LoVo (cell line): ENCODE data around the gene TMEM121.

ENCODE experiments used
- DNase-seq: peaks from one replicate; pipeline ENCODE4 v3.0.0-alpha.2; 2016; ENCODE audit warnings: low spot score

The TMEM121 gene

GRCh38 chr14:105498430-105499255, 27.7 kb upstream of the TMEM121 start:
- DNase-seq = no peak

GRCh38 chr14:105499256-105500035, 26.9 kb upstream of the TMEM121 start:
- DNase-seq = no peak

GRCh38 chr14:105500036-105500725, 26.2 kb upstream of the TMEM121 start:
- DNase-seq = no peak

GRCh38 chr14:105500726-105501101, 25.7 kb upstream of the TMEM121 start:
- DNase-seq = no peak

GRCh38 chr14:105501504-105502291, 24.7 kb upstream of the TMEM121 start:
- no peak for DNase-seq

- no peak for DNase-seq
Observed at GRCh38 chr14:105502446-105503295, 23.7 kb upstream of the TMEM121 start.

- DNase-seq = no peak
Observed at GRCh38 chr14:105503296-105503640, 23.1 kb upstream of the TMEM121 start.

- no peak for DNase-seq
Observed at GRCh38 chr14:105503935-105504692, 22.3 kb upstream of the TMEM121 start.

GRCh38 chr14:105505101-105505500, 21.3 kb upstream of the TMEM121 start:
- DNase-seq = no peak

- no peak for DNase-seq
Observed at GRCh38 chr14:105507247-105507646, 19.1 kb upstream of the TMEM121 start.

- DNase-seq = no peak
Observed at GRCh38 chr14:105508069-105508468, 18.3 kb upstream of the TMEM121 start.

- DNase-seq = no peak
Observed at GRCh38 chr14:105508601-105509000, 17.8 kb upstream of the TMEM121 start.

GRCh38 chr14:105517096-105517495, 9.3 kb upstream of the TMEM121 start:
- no peak for DNase-seq

- DNase-seq = no peak
Observed at GRCh38 chr14:105519946-105520698, 6.3 kb upstream of the TMEM121 start.

- DNase-seq = no peak
Observed at GRCh38 chr14:105525326-105525725, 1.1 kb upstream of the TMEM121 start.

GRCh38 chr14:105526776-105527380, 495 bp downstream of the TMEM121 start:
- DNase-seq = no peak

GRCh38 chr14:105527381-105527825, 1.0 kb downstream of the TMEM121 start:
- no peak for DNase-seq

GRCh38 chr14:105527826-105528585, 1.6 kb downstream of the TMEM121 start:
- peak; percentile 80 for DNase-seq
